GM18951 (cell line): ENCODE results near the gene CYP4F8.
"Not testable (repeated sequence)": the region's sequence is repeated elsewhere in the genome, so short reads cannot be mapped to it uniquely, and the experiment has no call there.

ENCODE experiments used
- POLR2A ChIP-seq: IDR thresholded peaks from 4 replicates; pipeline ENCODE4 v1.6.1; 2011; ENCODE audit warnings: mild to moderate bottlenecking; ENCODE audit not compliant: insufficient read length, insufficient read depth; ENCODE audit errors: extremely low read depth
- in situ Hi-C: fragments of 300-500 bp; cut with MboI; formaldehyde crosslinking; loops from one replicate; pipeline ENCODE4 v1.12.0; 2022; ENCODE audit warnings: low sequenced_read_pairs, mixed read lengths, inconsistent platforms; ENCODE audit not compliant: unreplicated experiment

Gene CYP4F8

DNA sequence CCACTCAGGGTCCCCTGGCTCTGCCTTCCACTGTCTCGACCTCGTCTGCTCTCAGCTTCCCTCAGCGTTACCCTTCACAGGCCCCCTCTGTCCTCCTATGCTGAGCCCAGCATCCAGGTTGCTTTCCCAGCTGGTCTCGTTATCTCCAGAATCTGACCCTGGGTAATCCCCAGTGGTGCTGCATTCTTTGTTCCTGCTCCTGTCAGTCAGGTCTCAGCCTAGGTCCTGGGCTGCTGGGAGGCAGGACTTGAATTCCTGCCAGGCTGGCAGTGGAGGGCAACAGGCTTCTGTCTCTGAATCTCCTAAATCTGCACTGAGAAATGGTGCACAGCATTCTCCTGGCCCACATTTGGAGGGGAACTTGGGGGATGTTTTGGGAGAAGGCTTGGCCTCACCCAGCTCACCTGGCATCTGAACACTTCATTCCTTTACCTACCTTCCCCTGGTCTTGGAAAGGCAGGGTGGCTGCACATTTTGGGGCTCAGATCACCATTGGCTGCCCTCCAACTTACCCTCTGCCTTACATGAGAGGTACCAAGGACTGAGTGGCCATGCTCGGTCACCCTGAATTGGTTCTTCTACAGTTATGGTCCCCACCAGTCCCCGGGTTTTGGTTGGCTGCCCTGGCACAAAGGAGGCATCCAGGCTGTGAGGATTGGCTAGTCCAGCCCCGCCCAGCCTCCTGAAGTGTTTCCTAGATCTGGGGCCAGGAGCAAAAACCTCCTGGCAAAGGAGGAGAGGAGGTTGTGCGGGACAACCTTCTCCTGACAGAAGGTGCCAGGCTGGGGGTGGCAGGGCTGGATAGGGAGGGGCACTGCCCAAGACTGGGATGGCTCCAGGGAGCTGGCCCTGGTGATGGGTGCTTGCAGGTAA lies at the start of gene CYP4F8:
Gene CYP4F8, plus strand, starts transcription at position 712 of the 873 bp plus-strand sequence. CDS start 399 bp downstream, outside the sequence.
- in situ Hi-C loops, result loop anchor here (25.0 kb wide), 1 partner anchor 573 kb away; the partner anchor contains the start of genes AP1M1 and FAM32A
- no peak for TF ChIP-seq POLR2A

DNA sequence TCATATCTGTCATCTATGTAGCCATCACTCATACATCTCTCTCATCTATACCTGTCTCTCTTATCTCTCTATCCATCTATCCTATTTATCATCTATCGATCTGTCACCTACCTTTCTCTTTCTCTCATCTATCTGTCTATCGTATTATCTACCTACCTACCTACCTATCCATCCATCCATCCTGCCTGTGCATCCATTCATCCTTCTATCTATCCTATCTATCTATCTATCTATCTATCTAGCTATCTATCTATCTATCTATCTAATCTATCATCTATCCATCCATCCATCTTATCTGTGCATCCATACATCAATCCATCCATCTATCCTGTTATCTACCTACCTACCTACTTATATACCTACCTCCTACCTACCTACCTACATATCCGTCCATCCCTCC lies 44.6 kb upstream of the CYP4F8 start:
- no peak for TF ChIP-seq POLR2A
- in situ Hi-C loops, result no loop called here

DNA sequence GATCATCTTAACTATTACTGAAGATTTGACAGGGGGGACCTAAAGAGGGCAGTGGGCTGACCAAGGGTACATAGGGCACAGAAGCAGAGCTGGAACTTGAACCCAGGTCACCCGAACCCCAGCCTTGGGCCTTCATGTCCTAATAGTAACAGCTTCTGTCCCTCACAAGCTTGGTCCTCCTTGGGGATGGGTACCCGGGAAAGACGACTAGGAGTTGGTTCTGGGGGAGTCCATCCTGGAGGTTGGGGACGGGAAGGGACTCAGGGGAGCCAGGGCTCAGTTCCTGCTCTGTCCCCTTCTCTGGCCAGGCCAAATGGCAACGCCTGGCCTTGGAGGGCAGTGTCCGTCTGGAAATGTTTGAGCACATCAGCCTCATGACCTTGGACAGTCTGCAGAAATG lies 39.6 kb upstream of the CYP4F8 start:
- TF ChIP-seq POLR2A, result no peak
- in situ Hi-C loops, result no loop called here

- TF ChIP-seq POLR2A, result no peak
- in situ Hi-C loops, result no loop called here
Observed at GRCh38 chr19:15576526-15577156, 38.4 kb upstream of the CYP4F8 start.

DNA sequence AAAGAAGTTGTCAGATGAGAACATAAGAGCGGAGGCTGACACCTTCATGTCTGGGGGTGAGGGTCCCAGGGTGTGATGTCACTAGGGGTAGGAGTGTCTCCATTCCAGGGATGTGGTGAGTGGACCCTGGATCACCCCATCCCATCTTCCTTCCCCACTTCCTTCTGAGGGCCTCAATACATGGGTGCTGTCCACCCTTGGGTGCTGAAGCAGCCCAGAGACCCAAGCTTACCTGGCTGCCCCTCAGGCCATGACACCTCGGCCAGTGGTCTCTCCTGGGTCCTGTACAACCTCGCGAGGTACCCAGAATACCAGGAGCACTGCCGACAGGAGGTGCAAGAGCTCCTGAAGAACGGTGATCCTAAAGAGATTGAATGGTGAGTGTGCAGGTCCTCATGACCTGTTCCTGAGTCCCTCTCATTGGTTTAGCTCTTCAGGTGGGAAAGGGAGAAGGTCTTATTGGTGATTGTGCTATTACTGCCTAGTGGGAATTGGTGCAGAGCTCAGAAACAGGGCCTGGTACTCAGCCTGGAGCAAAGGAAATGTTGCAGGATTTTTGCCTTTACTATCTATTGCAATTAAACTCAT lies 37.7 kb upstream of the CYP4F8 start:
- in situ Hi-C loops, result no loop called here
- no peak for TF ChIP-seq POLR2A

DNA sequence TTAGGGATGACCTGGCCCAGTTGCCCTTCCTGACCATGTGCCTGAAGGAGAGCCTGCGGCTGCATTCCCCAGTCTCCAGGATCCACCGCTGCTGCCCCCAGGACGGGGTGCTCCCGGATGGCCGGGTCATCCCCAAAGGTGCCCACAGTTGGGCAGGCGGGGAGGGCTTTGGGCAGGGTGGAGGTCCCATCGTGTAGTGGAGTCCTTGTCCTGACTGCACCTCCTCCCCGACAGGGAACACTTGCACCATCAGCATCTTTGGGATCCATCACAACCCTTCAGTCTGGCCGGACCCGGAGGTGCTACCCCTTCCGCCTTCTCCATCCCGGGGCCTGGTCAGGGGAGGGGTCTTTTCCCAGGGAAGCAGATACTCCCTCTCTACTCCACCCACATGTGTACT lies 31.7 kb upstream of the CYP4F8 start:
- in situ Hi-C loops, result no loop called here
- no peak for TF ChIP-seq POLR2A

DNA sequence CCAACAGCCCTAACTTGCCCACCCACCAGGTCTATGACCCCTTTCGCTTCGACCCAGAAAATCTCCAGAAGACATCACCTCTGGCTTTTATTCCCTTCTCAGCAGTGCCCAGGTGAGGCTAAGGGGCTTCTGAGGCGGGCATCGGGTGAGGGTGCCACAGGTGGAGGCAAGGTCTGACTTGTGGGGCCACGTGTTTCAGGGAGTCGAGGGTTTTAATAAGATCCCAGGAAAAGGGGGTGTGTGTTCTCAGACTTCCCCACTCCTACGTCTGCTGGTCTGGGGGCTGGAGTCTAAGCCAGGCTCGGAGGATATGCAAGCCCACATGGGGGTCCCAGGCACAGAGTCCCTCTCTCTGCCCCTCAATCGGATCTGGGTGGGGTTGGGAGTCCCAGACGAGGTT lies 30.9 kb upstream of the CYP4F8 start:
- no peak for TF ChIP-seq POLR2A
- in situ Hi-C loops, result no loop called here

DNA sequence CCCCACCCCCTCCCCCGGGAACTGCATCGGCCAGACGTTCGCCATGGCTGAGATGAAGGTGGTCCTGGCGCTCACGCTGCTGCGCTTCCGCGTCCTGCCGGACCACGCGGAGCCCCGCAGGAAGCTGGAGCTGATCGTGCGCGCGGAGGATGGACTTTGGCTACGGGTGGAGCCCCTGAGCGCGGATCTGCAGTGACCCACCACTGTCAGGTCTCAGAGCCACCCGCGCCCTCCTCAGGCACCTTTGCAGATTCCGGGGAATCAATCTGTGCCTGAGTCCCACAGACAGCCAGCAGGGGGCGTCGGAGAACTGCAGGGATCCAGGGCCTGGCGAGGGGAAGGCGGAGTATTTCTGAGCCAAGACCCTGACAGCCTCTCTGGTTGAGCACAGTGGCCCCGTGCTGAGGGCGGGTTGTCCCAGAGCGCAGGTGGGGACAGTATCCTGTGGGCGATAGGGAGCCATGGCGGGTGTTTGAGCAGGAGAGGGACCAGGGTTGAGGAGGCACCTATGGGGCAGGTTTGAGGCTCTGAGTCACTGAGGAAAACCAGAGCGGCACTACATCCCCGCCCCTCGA lies 30.4 kb upstream of the CYP4F8 start:
- in situ Hi-C loops, result no loop called here
- TF ChIP-seq POLR2A, result no peak

DNA sequence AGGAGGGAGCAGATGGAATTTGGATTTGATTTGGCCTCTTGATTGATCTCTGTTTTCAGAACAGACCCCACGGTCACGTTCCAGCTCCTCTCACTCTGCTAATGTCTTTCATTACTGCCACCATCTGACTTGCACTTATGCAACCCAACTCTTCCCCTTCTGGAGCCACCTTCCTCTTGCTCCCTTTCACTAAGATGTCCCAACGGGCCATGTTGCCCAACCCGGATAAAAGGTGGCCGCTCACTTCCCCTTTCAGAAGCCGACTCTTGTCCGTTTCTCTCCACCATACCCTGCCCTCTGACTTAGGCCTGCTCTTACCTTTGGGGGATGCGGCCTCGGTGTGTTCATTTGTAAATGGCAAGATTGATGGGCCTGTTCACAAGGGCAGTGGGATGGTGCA lies 27.4 kb upstream of the CYP4F8 start:
- in situ Hi-C loops, result no loop called here
- TF ChIP-seq POLR2A, result no peak

DNA sequence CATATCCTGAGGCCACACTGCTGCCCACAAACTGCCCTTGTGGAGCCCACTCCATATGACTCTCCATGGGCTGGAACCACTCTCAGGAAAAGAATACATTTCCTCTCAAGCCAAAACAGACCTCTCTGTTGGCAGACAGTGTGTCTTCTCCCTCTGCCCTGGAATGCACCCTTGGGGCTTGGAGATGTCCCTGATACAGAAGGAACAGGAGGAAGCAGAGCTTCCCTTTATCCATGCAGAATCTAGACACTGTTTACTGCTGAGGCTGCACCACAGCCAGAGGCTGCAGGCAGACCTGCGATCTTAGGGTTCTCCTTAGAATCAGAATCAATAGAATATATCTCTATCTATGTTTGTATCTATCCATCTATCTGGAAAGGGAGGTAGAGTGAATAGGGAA lies 26.8 kb upstream of the CYP4F8 start:
- in situ Hi-C loops, result no loop called here
- TF ChIP-seq POLR2A, result no peak

DNA sequence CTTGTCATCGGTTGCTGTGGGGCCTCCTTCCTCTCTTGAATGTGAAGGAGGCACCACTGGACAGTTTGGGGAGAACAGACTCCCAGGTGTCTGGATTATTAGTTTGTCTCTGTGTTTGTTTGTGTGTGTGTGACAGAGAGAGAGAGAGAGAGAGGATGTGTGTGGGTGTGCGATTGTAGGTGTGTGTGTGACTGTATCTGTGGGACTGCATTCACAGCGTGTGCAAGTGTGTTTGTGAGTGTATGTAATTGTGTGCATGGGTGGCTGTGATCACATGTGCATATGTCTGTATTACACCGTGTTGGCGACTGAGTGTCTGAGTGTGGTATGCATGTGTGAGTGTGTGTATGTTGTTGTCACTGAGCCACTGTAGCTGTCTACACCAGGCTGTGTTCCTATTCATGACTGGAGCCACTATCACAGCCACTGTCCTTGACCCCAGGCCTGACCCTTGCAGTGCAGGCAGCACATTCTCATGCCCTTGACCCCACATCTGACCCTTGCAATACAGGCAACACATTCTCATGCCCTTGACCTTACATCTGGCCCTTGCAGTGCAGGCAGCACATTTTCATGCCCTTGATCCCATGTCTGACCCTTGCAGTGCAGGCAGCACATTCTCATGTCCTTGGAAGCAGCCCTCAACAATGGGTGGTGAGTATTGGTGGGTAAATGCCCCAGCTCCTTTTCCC lies 25.1 kb upstream of the CYP4F8 start:
- in situ Hi-C loops, result no loop called here
- no peak for TF ChIP-seq POLR2A

GRCh38 chr19:15591796-15592195 lies 23.2 kb upstream of the CYP4F8 start:
- in situ Hi-C loops, result no loop called here
- TF ChIP-seq POLR2A, result no peak

GRCh38 chr19:15592506-15592905 lies 22.5 kb upstream of the CYP4F8 start:
- in situ Hi-C loops, result not testable (repeated sequence)

DNA sequence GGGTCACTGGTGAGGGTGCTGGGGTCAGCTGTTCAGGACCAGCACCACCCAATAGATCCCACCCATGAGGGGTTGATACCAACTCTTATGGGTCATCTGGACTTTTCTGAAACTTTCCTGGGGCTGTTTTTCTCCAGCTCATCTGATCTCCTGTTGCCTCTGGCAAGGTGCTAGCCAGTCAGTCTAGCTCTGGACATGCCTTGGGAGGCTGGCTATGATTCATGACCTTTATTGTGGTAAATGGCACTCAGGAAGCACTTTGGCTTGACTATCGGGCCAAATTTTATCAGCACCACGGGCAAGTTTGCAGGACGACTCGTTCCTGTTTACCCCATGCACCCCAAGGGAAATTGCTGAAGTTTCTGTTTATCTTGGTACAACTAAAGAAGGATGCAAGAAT lies 21.3 kb upstream of the CYP4F8 start:
- in situ Hi-C loops, result not testable (repeated sequence)
